HCT116 (cell line): ENCODE data around the gene RRH. TPM values are rescaled to one million over a fixed set of nuclear protein-coding genes. Genes with fewer than 3 reads are reported as not detected.

Experiments used
- ATAC-seq: fragments of 200-7000 bp; cut with Tn5 transposase; 2 replicates; pipeline ENCODE4 v1.9.1; 2020; ENCODE audit warnings: mild to moderate bottlenecking, moderate library complexity
- BruUV-seq: library from RNA; stranded (reverse); fragments of 400-500 nt; replicated peaks from 2 replicates; lab custom pipeline; 2021; lab: Mats Ljungman, UMichigan
- CTCF ChIA-PET: fragments of 300-600 bp; sonication (Branson Sonifier 250); formaldehyde crosslinking; loops from one replicate; lab custom pipeline; 2021; ENCODE audit warnings: antibody characterized with exemption; lab: Charles Lee
- POLR2A ChIA-PET: fragments of 300-600, 350-600 bp; sonication (Branson Sonifier 250); formaldehyde crosslinking; loops from one replicate; lab custom pipeline; 2021; ENCODE audit warnings: antibody characterized with exemption; lab: Charles Lee
- RAD21 ChIA-PET, 2 experiments: fragments of 300-600 bp; sonication (Branson Sonifier 250); formaldehyde crosslinking; loops; one replicate each; lab custom pipeline; 2023; ENCODE audit warnings: low total read pairs in 2 of 2; ENCODE audit not compliant: uncharacterized antibody in 2 of 2, unreplicated experiment in 2 of 2, low non-redundant PET in 1 of 2; lab: Charles Lee
- DNase-seq: peaks from one replicate; pipeline ENCODE4 v3.0.0-alpha.2; 2010; ENCODE audit warnings: low read depth, low spot score
- H2AFZ ChIP-seq: fragments of 200-600 bp; shearing (Covaris generic), sonication (generic); 2 replicates; pipeline ENCODE4 v1.6.1; 2017; ENCODE audit warnings: low read depth, mixed run types, mixed read lengths, antibody characterized with exemption, low read length; ENCODE audit not compliant: poor library complexity, severe bottlenecking
- H3K27ac ChIP-seq: 2 replicates; pipeline ENCODE4 v1.5.1; 2012; ENCODE audit warnings: low read depth, low read length
- H3K27me3 ChIP-seq: fragments of 200-600 bp; sonication (generic); 2 replicates; pipeline ENCODE4 v1.6.1; 2016; ENCODE audit warnings: mixed run types, low read length, mixed read lengths; ENCODE audit not compliant: insufficient read depth
- H3K36me3 ChIP-seq, 2 experiments: fragments of 200-500 bp in 1 of 2; fragments of 200-600 bp in 1 of 2; sonication (Bioruptor generic) in 1 of 2; sonication (generic) in 1 of 2; 2 replicates each; pipeline versions ENCODE4 v1.5.1 to v1.6.1; 2014 to 2016; ENCODE audit warnings: low read length in 2 of 2, inconsistent platforms in 1 of 2, mixed read lengths in 1 of 2, mixed run types in 1 of 2; ENCODE audit not compliant: insufficient read depth in 2 of 2, control insufficient read depth in 1 of 2
- H3K4me1 ChIP-seq, 2 experiments: fragments of 200-600 bp in 1 of 2; sonication (generic) in 1 of 2; 2 replicates each; pipeline versions ENCODE4 v1.5.1 to v1.6.1; 2012 to 2017; ENCODE audit warnings: low read length in 2 of 2, inconsistent platforms in 1 of 2, mild to moderate bottlenecking in 1 of 2, mixed read lengths in 1 of 2, mixed run types in 1 of 2, moderate library complexity in 1 of 2; ENCODE audit not compliant: insufficient read depth in 2 of 2, control insufficient read depth in 1 of 2
- H3K4me2 ChIP-seq: fragments of 200-600 bp; sonication (generic); 2 replicates; pipeline ENCODE4 v1.6.1; 2017; ENCODE audit warnings: mixed run types, low read length, mixed read lengths
- H3K4me3 ChIP-seq, 2 experiments: fragments of 200-600 bp in 1 of 2; sonication (generic) in 1 of 2; replicated peaks in 1 of 2; 2 replicates each; pipeline ENCODE4 v1.5.1; 2011 to 2016; ENCODE audit warnings: low read length in 2 of 2, control low read depth in 1 of 2, low read depth in 1 of 2, mild to moderate bottlenecking in 1 of 2, mixed read lengths in 1 of 2, mixed run types in 1 of 2
- H3K79me2 ChIP-seq: fragments of 200-600 bp; sonication (generic); 2 replicates; pipeline ENCODE4 v1.6.1; 2017; ENCODE audit warnings: mild to moderate bottlenecking, mixed run types, low read length, moderate library complexity, mixed read lengths; ENCODE audit not compliant: insufficient read depth
- H3K9ac ChIP-seq: fragments of 200-600 bp; sonication (generic); 2 replicates; pipeline ENCODE4 v1.6.1; 2016; ENCODE audit warnings: low read length, mixed read lengths
- H3K9me2 ChIP-seq: fragments of 200-600 bp; sonication (generic), shearing (Covaris generic); 2 replicates; pipeline ENCODE4 v1.6.1; 2017; ENCODE audit warnings: mixed run types, mild to moderate bottlenecking, moderate library complexity; ENCODE audit not compliant: insufficient read depth
- H3K9me3 ChIP-seq, 2 experiments: fragments of 200-500 bp in 1 of 2; fragments of 200-600 bp in 1 of 2; sonication (Bioruptor generic) in 1 of 2; sonication (generic) in 1 of 2; 2 replicates each; pipeline ENCODE4 v1.6.1; 2014 to 2017; ENCODE audit warnings: low read length in 2 of 2, mixed read lengths in 2 of 2, inconsistent platforms in 1 of 2, low read depth in 1 of 2, mild to moderate bottlenecking in 1 of 2, mixed run types in 1 of 2, moderate library complexity in 1 of 2; ENCODE audit not compliant: control insufficient read depth in 1 of 2, insufficient read depth in 1 of 2
- H4K20me1 ChIP-seq: fragments of 200-600 bp; sonication (generic), shearing (Covaris generic); 2 replicates; pipeline ENCODE4 v1.6.1; 2017; ENCODE audit warnings: mixed run types, mild to moderate bottlenecking, moderate library complexity; ENCODE audit not compliant: insufficient read depth
- POLR2A ChIP-seq: IDR thresholded peaks from 2 replicates; pipeline ENCODE4 v1.7.0; 2011; ENCODE audit warnings: borderline replicate concordance; ENCODE audit not compliant: insufficient read depth, insufficient read length; ENCODE audit errors: extremely low read depth
- RAD21 ChIP-seq: IDR thresholded peaks from 2 replicates; pipeline ENCODE4 v1.6.1; 2012; ENCODE audit warnings: low read depth, mild to moderate bottlenecking
- YY1 ChIP-seq: IDR thresholded peaks from 2 replicates; pipeline ENCODE4 v1.6.1; 2011; ENCODE audit warnings: low read length, low read depth, moderate library complexity, mild to moderate bottlenecking; ENCODE audit not compliant: insufficient replicate concordance; ENCODE audit errors: extremely low read depth
- ZFX ChIP-seq: fragments of 450-650 bp; IDR thresholded peaks from 2 replicates; pipeline ENCODE4 v1.6.1; 2017
- intact Hi-C: fragments of 100-400 bp; cut with micrococcal nuclease; formaldehyde crosslinking; loops from 2 replicates; pipeline ENCODE4 v1.10.0; 2022
- total RNA-seq: library from RNA; stranded (reverse); gene quantifications from one replicate; pipeline ENCODE4 v1.2.1, GENCODE V29; 2021; ENCODE audit not compliant: unreplicated experiment
- TF ChIP-seq, protein P1 (sequence below), 3 experiments: fragments of 200-600 bp in 1 of 3; sonication (generic) in 1 of 3; IDR thresholded peaks in 2 of 3; conservative IDR thresholded peaks in 1 of 3; 2 replicates each; pipeline ENCODE4 v1.5.1; 2012 to 2017; ENCODE audit warnings: low read depth in 2 of 3, low read length in 2 of 3, antibody characterized with exemption in 1 of 3, borderline replicate concordance in 1 of 3, control low read depth in 1 of 3, mild to moderate bottlenecking in 1 of 3, mixed read lengths in 1 of 3, mixed run types in 1 of 3, moderate library complexity in 1 of 3; ENCODE audit not compliant: insufficient read depth in 1 of 3
- TF ChIP-seq, protein P2 (sequence below): IDR thresholded peaks from 2 replicates; pipeline ENCODE4 v1.6.1; 2011; ENCODE audit warnings: mild to moderate bottlenecking, low read length, moderate library complexity; ENCODE audit not compliant: insufficient replicate concordance; ENCODE audit errors: extremely low read depth
- TF ChIP-seq, protein P3 (sequence below): IDR thresholded peaks from 2 replicates; pipeline ENCODE4 v1.6.1; 2012; ENCODE audit warnings: low read depth

Gene RRH
- total RNA-seq, 1 experiment from 2014 or later = 0.42 TPM

DNA sequence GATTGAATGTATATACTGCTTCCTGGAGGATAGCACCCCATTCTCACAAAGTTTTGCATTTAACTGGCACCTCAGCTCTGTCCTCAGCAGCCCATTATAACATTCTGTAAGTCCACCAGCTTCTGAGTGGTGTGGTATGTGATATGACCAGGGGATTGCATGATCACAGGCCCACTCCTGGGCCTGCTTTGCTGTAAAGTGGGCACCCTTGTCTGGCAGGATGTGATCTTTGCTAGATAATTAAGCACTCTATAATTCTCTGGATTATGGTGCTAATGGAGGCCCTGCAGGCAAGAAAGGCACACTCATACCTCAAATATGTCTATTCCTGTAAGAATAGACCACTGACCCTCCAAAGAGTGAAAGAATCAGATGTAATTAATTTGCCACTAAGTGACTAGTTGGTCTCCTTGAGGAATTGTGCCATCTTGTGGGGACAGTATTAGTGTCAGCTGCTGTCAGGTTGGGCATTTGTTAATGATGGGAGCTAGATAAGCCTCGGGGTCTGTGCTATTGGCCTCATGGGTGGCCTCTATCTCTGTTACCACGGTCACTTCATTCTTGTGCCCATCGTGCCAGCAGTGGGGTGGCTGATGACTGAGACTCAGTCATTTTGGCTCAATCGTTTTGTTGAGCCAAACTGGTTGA is 23.7 kb upstream of the RRH start:
- TF ChIP-seq, protein P1, sequence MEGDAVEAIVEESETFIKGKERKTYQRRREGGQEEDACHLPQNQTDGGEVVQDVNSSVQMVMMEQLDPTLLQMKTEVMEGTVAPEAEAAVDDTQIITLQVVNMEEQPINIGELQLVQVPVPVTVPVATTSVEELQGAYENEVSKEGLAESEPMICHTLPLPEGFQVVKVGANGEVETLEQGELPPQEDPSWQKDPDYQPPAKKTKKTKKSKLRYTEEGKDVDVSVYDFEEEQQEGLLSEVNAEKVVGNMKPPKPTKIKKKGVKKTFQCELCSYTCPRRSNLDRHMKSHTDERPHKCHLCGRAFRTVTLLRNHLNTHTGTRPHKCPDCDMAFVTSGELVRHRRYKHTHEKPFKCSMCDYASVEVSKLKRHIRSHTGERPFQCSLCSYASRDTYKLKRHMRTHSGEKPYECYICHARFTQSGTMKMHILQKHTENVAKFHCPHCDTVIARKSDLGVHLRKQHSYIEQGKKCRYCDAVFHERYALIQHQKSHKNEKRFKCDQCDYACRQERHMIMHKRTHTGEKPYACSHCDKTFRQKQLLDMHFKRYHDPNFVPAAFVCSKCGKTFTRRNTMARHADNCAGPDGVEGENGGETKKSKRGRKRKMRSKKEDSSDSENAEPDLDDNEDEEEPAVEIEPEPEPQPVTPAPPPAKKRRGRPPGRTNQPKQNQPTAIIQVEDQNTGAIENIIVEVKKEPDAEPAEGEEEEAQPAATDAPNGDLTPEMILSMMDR (IDR thresholded peaks at IDR 0.05 in 2 of 3, conservative IDR thresholded peaks at IDR 0.05 in 1 of 3; ENCODE audit: borderline replicate concordance in 1 of 3, insufficient read depth in 1 of 3, low read depth in 2 of 3, low read length in 2 of 3) = peak; percentile 56 to 71 (median 62); a peak in 5 of 6 replicates
- no peak for TF ChIP-seq POLR2A
- TF ChIP-seq, protein P2, sequence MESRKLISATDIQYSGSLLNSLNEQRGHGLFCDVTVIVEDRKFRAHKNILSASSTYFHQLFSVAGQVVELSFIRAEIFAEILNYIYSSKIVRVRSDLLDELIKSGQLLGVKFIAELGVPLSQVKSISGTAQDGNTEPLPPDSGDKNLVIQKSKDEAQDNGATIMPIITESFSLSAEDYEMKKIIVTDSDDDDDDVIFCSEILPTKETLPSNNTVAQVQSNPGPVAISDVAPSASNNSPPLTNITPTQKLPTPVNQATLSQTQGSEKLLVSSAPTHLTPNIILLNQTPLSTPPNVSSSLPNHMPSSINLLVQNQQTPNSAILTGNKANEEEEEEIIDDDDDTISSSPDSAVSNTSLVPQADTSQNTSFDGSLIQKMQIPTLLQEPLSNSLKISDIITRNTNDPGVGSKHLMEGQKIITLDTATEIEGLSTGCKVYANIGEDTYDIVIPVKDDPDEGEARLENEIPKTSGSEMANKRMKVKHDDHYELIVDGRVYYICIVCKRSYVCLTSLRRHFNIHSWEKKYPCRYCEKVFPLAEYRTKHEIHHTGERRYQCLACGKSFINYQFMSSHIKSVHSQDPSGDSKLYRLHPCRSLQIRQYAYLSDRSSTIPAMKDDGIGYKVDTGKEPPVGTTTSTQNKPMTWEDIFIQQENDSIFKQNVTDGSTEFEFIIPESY = no peak
- peak; percentile 37 for TF ChIP-seq YY1
- peak; percentile 85 for TF ChIP-seq RAD21
- TF ChIP-seq ZFX = no peak
- TF ChIP-seq, protein P3, sequence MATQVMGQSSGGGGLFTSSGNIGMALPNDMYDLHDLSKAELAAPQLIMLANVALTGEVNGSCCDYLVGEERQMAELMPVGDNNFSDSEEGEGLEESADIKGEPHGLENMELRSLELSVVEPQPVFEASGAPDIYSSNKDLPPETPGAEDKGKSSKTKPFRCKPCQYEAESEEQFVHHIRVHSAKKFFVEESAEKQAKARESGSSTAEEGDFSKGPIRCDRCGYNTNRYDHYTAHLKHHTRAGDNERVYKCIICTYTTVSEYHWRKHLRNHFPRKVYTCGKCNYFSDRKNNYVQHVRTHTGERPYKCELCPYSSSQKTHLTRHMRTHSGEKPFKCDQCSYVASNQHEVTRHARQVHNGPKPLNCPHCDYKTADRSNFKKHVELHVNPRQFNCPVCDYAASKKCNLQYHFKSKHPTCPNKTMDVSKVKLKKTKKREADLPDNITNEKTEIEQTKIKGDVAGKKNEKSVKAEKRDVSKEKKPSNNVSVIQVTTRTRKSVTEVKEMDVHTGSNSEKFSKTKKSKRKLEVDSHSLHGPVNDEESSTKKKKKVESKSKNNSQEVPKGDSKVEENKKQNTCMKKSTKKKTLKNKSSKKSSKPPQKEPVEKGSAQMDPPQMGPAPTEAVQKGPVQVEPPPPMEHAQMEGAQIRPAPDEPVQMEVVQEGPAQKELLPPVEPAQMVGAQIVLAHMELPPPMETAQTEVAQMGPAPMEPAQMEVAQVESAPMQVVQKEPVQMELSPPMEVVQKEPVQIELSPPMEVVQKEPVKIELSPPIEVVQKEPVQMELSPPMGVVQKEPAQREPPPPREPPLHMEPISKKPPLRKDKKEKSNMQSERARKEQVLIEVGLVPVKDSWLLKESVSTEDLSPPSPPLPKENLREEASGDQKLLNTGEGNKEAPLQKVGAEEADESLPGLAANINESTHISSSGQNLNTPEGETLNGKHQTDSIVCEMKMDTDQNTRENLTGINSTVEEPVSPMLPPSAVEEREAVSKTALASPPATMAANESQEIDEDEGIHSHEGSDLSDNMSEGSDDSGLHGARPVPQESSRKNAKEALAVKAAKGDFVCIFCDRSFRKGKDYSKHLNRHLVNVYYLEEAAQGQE = no peak
- TF ChIP-seq, all 23 proteins: peak for 3
- Histone ChIP-seq H3K4me1 (peaks cover 0 to 5% of the 10 kb centered on the region in 2 experiments; a peak in 1 of 4 replicates), H3K9me3 (no peaks in the 10 kb centered on the region), H3K27me3 (no peaks in the 10 kb centered on the region), H3K9ac (no peak overlapping the region), H3K79me2 (no peaks in the 10 kb centered on the region), H4K20me1 (no peaks in the 10 kb centered on the region), H3K4me2 (no peak overlapping the region), H3K36me3 (no peaks in the 10 kb centered on the region), H3K27ac (no peak overlapping the region), H3K9me2 (no peaks in the 10 kb centered on the region), H3K4me3 (no peak overlapping the region), H2AFZ (no peak overlapping the region)
- ChIA-PET CTCF (interaction anchor here (0.6 to 1.8 kb wide), 10 partner anchors 11 to 381 kb away, joined by 3 to 17 read pairs (median 4); partner anchors contain the start of genes CASP6 and GAR1), POLR2A (no interaction called here), RAD21 (interaction anchor here in 1 of 2 experiments (0.7 kb wide), 1 partner anchor 1772 kb away, joined by 3 read pairs; no protein-coding TSS in a partner anchor)
- ATAC-seq = peak; percentile 94
- intact Hi-C loops = loop anchor here (1.0 to 5.0 kb wide), 3 partner anchors 102 to 382 kb away; partner anchors contain the start of gene CASP6
- BruUV-seq = no TSS peak
- DNase-seq = peak; percentile 51
